Measurements from ENCODE around the gene PDLIM3. TPM values are rescaled to one million over a fixed set of nuclear protein-coding genes. Genes with fewer than 3 reads are reported as not detected.

Gene PDLIM3
- total RNA-seq, 2 donors from 2014 or later = 835 to 1,176 TPM

DNA sequence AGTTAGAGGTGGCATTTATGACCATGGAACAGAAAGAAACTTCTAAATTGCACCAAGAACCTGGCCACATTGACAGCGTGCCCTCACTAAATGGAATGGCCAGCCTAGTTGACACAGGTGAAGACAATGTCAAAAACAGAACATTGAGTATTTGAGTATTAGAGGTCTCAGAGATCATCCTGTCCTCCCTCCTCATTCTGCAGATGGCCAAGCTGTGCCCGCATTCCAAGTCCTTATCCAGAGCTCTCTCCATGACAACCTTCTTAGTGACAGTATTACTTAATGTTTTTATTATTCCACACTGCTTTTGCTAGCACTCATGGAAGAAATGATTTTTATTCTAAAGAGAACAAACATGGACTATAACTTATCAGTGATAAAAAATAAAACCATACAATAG lies 53.9 kb downstream of the PDLIM3 start:
- no peak for TF ChIP-seq CTCF (IDR thresholded peaks at IDR 0.05)
- Histone ChIP-seq H3K27ac (no peak overlapping the region), H3K27me3 (replicated peaks; ENCODE audit: insufficient read depth) (no peaks in the 10 kb centered on the region), H3K36me3 (no peaks in the 10 kb centered on the region), H3K9me3 (no peaks in the 10 kb centered on the region), H3K4me1 (ENCODE audit: control insufficient read depth in 1 of 2, low read depth in 2 of 2) (peaks cover 4 to 33% of the 10 kb centered on the region in 2 donors), H3K4me3 (no peak overlapping the region)
- DNase-seq (ENCODE audit: low spot score) = no peak
- no peak for ATAC-seq (ENCODE audit: insufficient number of reproducible peaks, low FRiP score, low read depth)

GRCh38 chr4:185480016-185480732 lies 55.1 kb downstream of the PDLIM3 start:
- no peak for TF ChIP-seq CTCF (IDR thresholded peaks at IDR 0.05)
- peak overlapping the region; percentile 35 for H3K4me3 ChIP-seq
- DNase-seq (ENCODE audit: low spot score) (no peak), ATAC-seq (ENCODE audit: insufficient number of reproducible peaks, low FRiP score, low read depth) (no peak)
- H3K4me1 ChIP-seq (ENCODE audit: control insufficient read depth in 1 of 2, low read depth in 2 of 2) = peaks cover 4 to 33% of the 10 kb centered on the region in 2 donors
- H3K36me3 ChIP-seq = no peaks in the 10 kb centered on the region
- no peaks in the 10 kb centered on the region for H3K9me3 ChIP-seq
- peak overlapping the region; percentile 1 to 68 for H3K27ac ChIP-seq
- H3K27me3 ChIP-seq (replicated peaks; ENCODE audit: insufficient read depth) = no peaks in the 10 kb centered on the region

GRCh38 chr4:185479507-185479971 lies 55.8 kb downstream of the PDLIM3 start:
- no peak for TF ChIP-seq CTCF (IDR thresholded peaks at IDR 0.05)
- Histone ChIP-seq H3K4me1 (ENCODE audit: control insufficient read depth in 1 of 2, low read depth in 2 of 2) (peaks cover 4 to 33% of the 10 kb centered on the region in 2 donors), H3K27ac (peak overlapping the region; percentile 1 to 68), H3K9me3 (no peaks in the 10 kb centered on the region), H3K27me3 (replicated peaks; ENCODE audit: insufficient read depth) (no peaks in the 10 kb centered on the region), H3K36me3 (no peaks in the 10 kb centered on the region), H3K4me3 (peak overlapping the region; percentile 35)
- ATAC-seq (ENCODE audit: insufficient number of reproducible peaks, low FRiP score, low read depth) (no peak), DNase-seq (ENCODE audit: low spot score) (no peak)

- peaks cover 4 to 15% of the 10 kb centered on the region in 2 donors for H3K4me1 ChIP-seq (ENCODE audit: control insufficient read depth in 1 of 2, low read depth in 2 of 2)
- DNase-seq (ENCODE audit: low spot score) (no peak), ATAC-seq (ENCODE audit: insufficient number of reproducible peaks, low FRiP score, low read depth) (no peak)
- H3K4me3 ChIP-seq = no peak overlapping the region
- H3K9me3 ChIP-seq = no peaks in the 10 kb centered on the region
- no peak overlapping the region for H3K27ac ChIP-seq
- H3K27me3 ChIP-seq (replicated peaks; ENCODE audit: insufficient read depth) = no peaks in the 10 kb centered on the region
- H3K36me3 ChIP-seq = no peaks in the 10 kb centered on the region
- no peak for TF ChIP-seq CTCF (IDR thresholded peaks at IDR 0.05)
Measured at GRCh38 chr4:185473247-185473646, 62.1 kb downstream of the PDLIM3 start.

GRCh38 chr4:185472103-185472542 lies 63.2 kb downstream of the PDLIM3 start:
- Histone ChIP-seq H3K4me1 (ENCODE audit: control insufficient read depth in 1 of 2, low read depth in 2 of 2) (peaks cover 4 to 19% of the 10 kb centered on the region in 2 donors), H3K27ac (peak overlapping the region in 1 of 2 donors; percentile 72), H3K4me3 (peak overlapping the region; percentile 100), H3K27me3 (replicated peaks; ENCODE audit: insufficient read depth) (no peaks in the 10 kb centered on the region), H3K36me3 (no peaks in the 10 kb centered on the region), H3K9me3 (no peaks in the 10 kb centered on the region)
- TF ChIP-seq CTCF (IDR thresholded peaks at IDR 0.05) = no peak
- no peak for DNase-seq (ENCODE audit: low spot score)
- ATAC-seq (ENCODE audit: insufficient number of reproducible peaks, low FRiP score, low read depth) = no peak

Data from thoracic aorta (tissue), 2 donors.